Measurements from ENCODE around the gene METTL27.

DNA sequence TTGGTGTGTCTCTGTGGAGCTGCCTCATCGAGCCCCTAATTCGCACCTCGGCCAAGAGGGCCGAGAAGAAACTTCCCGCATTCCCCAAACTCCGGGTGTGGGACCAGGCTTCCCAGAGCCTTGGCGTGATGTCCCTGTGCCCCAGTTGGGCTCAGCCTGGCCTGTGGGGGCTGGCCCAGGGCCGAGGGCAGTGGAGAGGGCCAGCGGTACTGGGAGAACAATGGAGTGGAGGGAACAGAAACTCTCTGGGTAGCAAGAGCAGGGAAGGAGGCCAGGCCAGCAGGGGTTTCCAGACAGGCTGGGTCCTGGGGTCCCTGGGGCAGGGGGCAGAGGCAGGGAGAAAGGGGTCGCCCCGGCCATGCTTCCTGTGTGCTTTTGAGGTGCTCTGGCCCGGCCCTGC is 34.7 kb upstream of the METTL27 start:
- TF ChIP-seq, protein P1, sequence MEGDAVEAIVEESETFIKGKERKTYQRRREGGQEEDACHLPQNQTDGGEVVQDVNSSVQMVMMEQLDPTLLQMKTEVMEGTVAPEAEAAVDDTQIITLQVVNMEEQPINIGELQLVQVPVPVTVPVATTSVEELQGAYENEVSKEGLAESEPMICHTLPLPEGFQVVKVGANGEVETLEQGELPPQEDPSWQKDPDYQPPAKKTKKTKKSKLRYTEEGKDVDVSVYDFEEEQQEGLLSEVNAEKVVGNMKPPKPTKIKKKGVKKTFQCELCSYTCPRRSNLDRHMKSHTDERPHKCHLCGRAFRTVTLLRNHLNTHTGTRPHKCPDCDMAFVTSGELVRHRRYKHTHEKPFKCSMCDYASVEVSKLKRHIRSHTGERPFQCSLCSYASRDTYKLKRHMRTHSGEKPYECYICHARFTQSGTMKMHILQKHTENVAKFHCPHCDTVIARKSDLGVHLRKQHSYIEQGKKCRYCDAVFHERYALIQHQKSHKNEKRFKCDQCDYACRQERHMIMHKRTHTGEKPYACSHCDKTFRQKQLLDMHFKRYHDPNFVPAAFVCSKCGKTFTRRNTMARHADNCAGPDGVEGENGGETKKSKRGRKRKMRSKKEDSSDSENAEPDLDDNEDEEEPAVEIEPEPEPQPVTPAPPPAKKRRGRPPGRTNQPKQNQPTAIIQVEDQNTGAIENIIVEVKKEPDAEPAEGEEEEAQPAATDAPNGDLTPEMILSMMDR (IDR thresholded peaks at IDR 0.05): no peak
- TF ChIP-seq POLR2AphosphoS5 (IDR thresholded peaks at IDR 0.05): no peak
- TF ChIP-seq POLR2A (IDR thresholded peaks at IDR 0.05): no peak
